K562 (cell line): ENCODE results near the gene SLC8A1. TPM values are rescaled to one million over a fixed set of nuclear protein-coding genes. Genes with fewer than 3 reads are reported as not detected.

Experiments used
- ATAC-seq: fragments of 200-7000 bp; cut with Tn5 transposase; 3 replicates; pipeline ENCODE4 v1.9.1; 2020; ENCODE audit warnings: moderate library complexity
- BruUV-seq: library from RNA; stranded (reverse); fragments of 400-500 nt; replicated peaks from 2 replicates; lab custom pipeline; 2021; lab: Mats Ljungman, UMichigan
- CTCF ChIA-PET: fragments of 300-600 bp; formaldehyde crosslinking; extraction: SDS; loops from one replicate; lab custom pipeline; 2021; ENCODE audit warnings: low intra/inter-chr PET ratio; lab: Yijun Ruan, JAX
- POLR2A ChIA-PET: fragments of 300-600, 350-650 bp; sonication (Branson Sonifier 250); formaldehyde crosslinking; extraction: SDS; loops from one replicate; lab custom pipeline; 2021; ENCODE audit warnings: antibody characterized with exemption, inconsistent platforms; lab: Yijun Ruan, JAX
- DNase-seq, 4 experiments: peaks; one replicate each; pipeline versions ENCODE4 v3.0.0 to v3.0.0-alpha.2; 2011 to 2018; ENCODE audit warnings: low spot score in 3 of 4, mixed read lengths in 3 of 4; ENCODE audit errors: extremely low read depth in 1 of 4
- FAIRE-seq: peaks from 2 replicates; lab custom pipeline; 2011; peaks lifted over from hg19 to GRCh38; lab: Jason Lieb, UNC
- H2AFZ ChIP-seq: 2 replicates; pipeline ENCODE4 v1.6.0; 2011; ENCODE audit warnings: low read depth, low read length, control low read depth, inconsistent platforms
- H3K27ac ChIP-seq: fragments of 200-600 bp; 3 replicates; pipeline ENCODE4 v1.8.0; 2011; ENCODE audit warnings: low read depth, mild to moderate bottlenecking, control low read depth, inconsistent platforms, low read length, moderate library complexity, mixed read lengths; ENCODE audit errors: extremely low read depth
- H3K27me3 ChIP-seq, 2 experiments: fragments of 300-600 bp in 1 of 2; 2 replicates in 1 of 2; 3 replicates in 1 of 2; pipeline versions ENCODE4 v1.6.0 to v1.8.0; 2011; ENCODE audit warnings: inconsistent platforms in 2 of 2, low read length in 2 of 2, mild to moderate bottlenecking in 1 of 2, mixed read lengths in 1 of 2, moderate library complexity in 1 of 2; ENCODE audit not compliant: control insufficient read depth in 2 of 2, insufficient read depth in 2 of 2
- H3K36me3 ChIP-seq: fragments of 300-600 bp; 3 replicates; pipeline ENCODE4 v1.8.0; 2011; ENCODE audit warnings: mild to moderate bottlenecking, low read length, inconsistent platforms; ENCODE audit not compliant: control insufficient read depth, insufficient read depth
- H3K4me1 ChIP-seq, 2 experiments: fragments of 200-600 bp in 1 of 2; replicated peaks in 1 of 2; 2 replicates in 1 of 2; 3 replicates in 1 of 2; pipeline versions ENCODE4 v1.5.1 to v1.8.0; 2011; ENCODE audit warnings: inconsistent platforms in 2 of 2, low read length in 2 of 2, mild to moderate bottlenecking in 1 of 2, mixed read lengths in 1 of 2, moderate library complexity in 1 of 2; ENCODE audit not compliant: control insufficient read depth in 2 of 2, insufficient read depth in 2 of 2
- H3K4me2 ChIP-seq: 2 replicates; pipeline ENCODE4 v1.6.1; 2011; ENCODE audit warnings: low read length, control low read depth, inconsistent platforms, mixed read lengths; ENCODE audit not compliant: insufficient read depth
- H3K4me3 ChIP-seq: fragments of 200-600 bp; sonication (generic), shearing (Covaris generic); 2 replicates; pipeline ENCODE4 v1.5.1; 2016; ENCODE audit warnings: control low read depth, inconsistent platforms
- H3K79me2 ChIP-seq: fragments of 200-600 bp; 3 replicates; pipeline ENCODE4 v1.8.0; 2011; ENCODE audit warnings: low read length, inconsistent platforms; ENCODE audit not compliant: control insufficient read depth, insufficient read depth
- H3K9ac ChIP-seq, 2 experiments: 2 replicates each; pipeline versions ENCODE4 v1.6.0 to v1.6.1; 2011; ENCODE audit warnings: low read depth in 2 of 2, low read length in 2 of 2, control low read depth in 1 of 2, inconsistent platforms in 1 of 2, mild to moderate bottlenecking in 1 of 2, mixed read lengths in 1 of 2; ENCODE audit not compliant: insufficient read depth in 1 of 2
- H3K9me1 ChIP-seq: one replicate; pipeline ENCODE4 v1.6.0; 2011; ENCODE audit warnings: inconsistent platforms, mild to moderate bottlenecking, low read length, moderate library complexity; ENCODE audit not compliant: control insufficient read depth, insufficient read depth
- H3K9me3 ChIP-seq: replicated peaks from 2 replicates; pipeline ENCODE4 v1.5.1; 2011; ENCODE audit warnings: low read depth, low read length, inconsistent platforms; ENCODE audit not compliant: control insufficient read depth, insufficient read depth
- H4K20me1 ChIP-seq: replicated peaks from 2 replicates; pipeline ENCODE4 v1.6.1; 2011; ENCODE audit warnings: low read length, inconsistent platforms, mixed read lengths; ENCODE audit not compliant: control insufficient read depth, insufficient read depth
- BRD4 ChIP-seq: fragments of 200-600 bp; sonication (generic); IDR thresholded peaks from 2 replicates; pipeline ENCODE4 v1.6.1; 2017; ENCODE audit warnings: inconsistent platforms
- CEBPZ ChIP-seq: fragments of 150-350 bp; IDR thresholded peaks from 2 replicates; pipeline ENCODE4 v1.6.1; 2014; ENCODE audit warnings: low read depth, mild to moderate bottlenecking, low read length, borderline replicate concordance
- GTF2A2 ChIP-seq: IDR thresholded peaks from 2 replicates; pipeline ENCODE4 v1.6.1; 2016; ENCODE audit warnings: mild to moderate bottlenecking, missing genetic modification characterization, missing compliant biosample characterization
- LCOR ChIP-seq: sonication (generic); formaldehyde crosslinking; IDR thresholded peaks from 2 replicates; pipeline ENCODE4 v1.8.0; 2022; ENCODE audit warnings: mild to moderate bottlenecking, missing genetic modification reagents
- ZKSCAN1 ChIP-seq: fragments of 150-350 bp; IDR thresholded peaks from 2 replicates; pipeline ENCODE4 v1.6.1; 2016; ENCODE audit warnings: low read depth, low read length
- ZNF263 ChIP-seq: sonication (generic); formaldehyde crosslinking; IDR thresholded peaks from 2 replicates; pipeline ENCODE4 v1.8.0; 2022; ENCODE audit warnings: mild to moderate bottlenecking, missing genetic modification reagents, borderline replicate concordance
- ZNF395 ChIP-seq: fragments of 200-800 bp; sonication (Bioruptor generic); IDR thresholded peaks from 2 replicates; pipeline ENCODE4 v1.6.1; 2017; ENCODE audit warnings: missing genetic modification characterization, missing compliant biosample characterization
- ZNF717 ChIP-seq: fragments of 250-450 bp; sonication (Bioruptor Pico); IDR thresholded peaks from 2 replicates; pipeline ENCODE4 v1.5.0; 2021
- WGBS: fragments of 100-300 bp; shearing (Covaris generic); methylation state at CpG from one replicate; pipeline ENCODE4 v1.1.6; 2016; ENCODE audit warnings: low coverage, mixed read lengths; ENCODE audit not compliant: insufficient coverage; ENCODE audit errors: missing lambda C conversion rate; 5-methylcytosine and 5-hydroxymethylcytosine counted together
- in situ Hi-C: fragments of 300-500 bp; cut with MboI; formaldehyde crosslinking; loops from 4 replicates; pipeline ENCODE4 v1.15.0; 2018; ENCODE audit warnings: inconsistent platforms, mixed read lengths
- intact Hi-C: fragments of 100-400 bp; cut with micrococcal nuclease; formaldehyde crosslinking; loops from 2 replicates; pipeline ENCODE4 v1.14.2; 2022
- polyA plus RNA-seq, 8 experiments: library from polyadenylated mRNA; depleted of rRNA in 4 of 8; stranded (reverse) in 5 of 8; unstranded in 3 of 8; fragments of >200 nt; fragmentation: Nextera tagmentation in 2 of 8; fragmentation: Illumina TruSeq in 1 of 8; extraction: Ambion mirVana in 2 of 8; extraction: Trizol in 1 of 8; gene quantifications; 2 replicates each; pipeline versions ENCODE4 v1.2.1 to v1.2.3, GENCODE V29; 2011 to 2014; ENCODE audit warnings: inconsistent platforms in 1 of 8, missing spikeins in 1 of 8
- total RNA-seq, 7 experiments: library from RNA; depleted of rRNA in 6 of 7; stranded (reverse); fragments of >200 nt in 6 of 7; fragmentation: Illumina TruSeq in 2 of 7; extraction: Trizol in 2 of 7; gene quantifications; 2 replicates each; pipeline versions ENCODE4 v1.2.1 to v1.2.3, GENCODE V29; 2011 to 2021; ENCODE audit warnings: low replicate concordance in 1 of 7

Gene SLC8A1
- total and polyA plus RNA-seq, 9 of the 15 experiments (the other 6 are each of a cell fraction or from before 2014, with no cell fraction given) = not detected

- intact Hi-C loops = no loop called here
- 0% methylated on average over 2 of the region's 2 CpGs for WGBS
- H3K4me1 ChIP-seq = no peaks in the 10 kb centered on the region
- no peaks in the 10 kb centered on the region for H3K27me3 ChIP-seq
- H3K79me2 ChIP-seq = no peaks in the 10 kb centered on the region
- no TSS peak for BruUV-seq
- no peaks in the 10 kb centered on the region for H3K36me3 ChIP-seq
- H3K4me2 ChIP-seq = no peak overlapping the region
- H3K9ac ChIP-seq = no peak overlapping the region
- CTCF ChIA-PET = no interaction called here
- ATAC-seq (no peak), FAIRE-seq (no peak)
- no peaks in the 10 kb centered on the region for H4K20me1 ChIP-seq
- POLR2A ChIA-PET = no interaction called here
- H3K9me1 ChIP-seq = no peaks in the 10 kb centered on the region
- H2AFZ ChIP-seq = no peak overlapping the region
- H3K4me3 ChIP-seq = no peak overlapping the region
- TF ChIP-seq BRD4 (no peak), CEBPZ (no peak), LCOR (CRISPR knock-in tag) (no peak), ZNF263 (CRISPR knock-in tag) (no peak), ZNF395 (CRISPR knock-in tag) (no peak), ZNF717 (CRISPR knock-in tag) (no peak), GTF2A2 (tag) (no peak), ZKSCAN1 (no peak)
- TF ChIP-seq, all 486 proteins: peak for 0
- in situ Hi-C loops = no loop called here
- DNase-seq = no peak
- Histone ChIP-seq H3K27ac (no peak overlapping the region), H3K9me3 (no peaks in the 10 kb centered on the region; the same call in 1 of the 2 replicates)
These were observed 149.1 kb downstream of the SLC8A1 start for GRCh38 chr2:40302751-40303325.
